Testis (tissue), 3 donors: ENCODE data around the gene NUDT1. TPM values are rescaled to one million over a fixed set of nuclear protein-coding genes. Genes with fewer than 3 reads are reported as not detected.

Experiments used
- DNase-seq: peaks from one replicate; pipeline ENCODE4 v3.0.0-alpha.2; 2019
- H3K27ac ChIP-seq, 2 donors: fragments of 200-600 bp; sonication (generic); one replicate each; pipeline ENCODE4 v1.5.1; 2019
- H3K27me3 ChIP-seq: fragments of 200-600 bp; sonication (generic); one replicate; pipeline ENCODE4 v1.5.1; 2019
- H3K36me3 ChIP-seq: fragments of 200-600 bp; sonication (generic); one replicate; pipeline ENCODE4 v1.5.1; 2017; ENCODE audit warnings: low read depth; ENCODE audit errors: missing control alignments
- H3K4me1 ChIP-seq: fragments of 200-600 bp; sonication (generic); one replicate; pipeline ENCODE4 v1.5.1; 2019
- H3K4me3 ChIP-seq, 2 donors: fragments of 200-600 bp; sonication (generic); one replicate each; pipeline ENCODE4 v1.5.1; 2017 to 2019
- H3K9me3 ChIP-seq: fragments of 200-600 bp; sonication (generic); one replicate; pipeline ENCODE4 v1.5.1; 2017
- POLR2A ChIP-seq: fragments of 450-650 bp; IDR thresholded peaks from one replicate; pipeline ENCODE4 v1.6.1; 2017; ENCODE audit warnings: antibody characterized with exemption, mild to moderate bottlenecking, moderate library complexity
- WGBS, 2 donors: methylation state at CpG; one replicate each; pipeline ENCODE4 v1.1.5; 2018; 5-methylcytosine and 5-hydroxymethylcytosine counted together
- intact Hi-C: fragments of 100-400 bp; cut with DNase I; formaldehyde crosslinking; loops from one replicate; pipeline ENCODE4 v1.15.1; 2023; ENCODE audit warnings: low total_unique reads
- polyA plus RNA-seq: library from polyadenylated mRNA; stranded (reverse); fragments of 350-450 nt; fragmentation: Illumina TruSeq; extraction: RNeasy Lipid Tissue Mini Kit (QIAGEN cat#74804); gene quantifications from one replicate; pipeline ENCODE4 v1.2.3, GENCODE V29; 2014; ENCODE audit warnings: low read depth, low replicate concordance; ENCODE audit not compliant: insufficient read depth
- total RNA-seq, 2 donors: library from RNA; depleted of rRNA; stranded (reverse); fragments of >200 nt; gene quantifications; one replicate each; pipeline ENCODE4 v1.2.3, GENCODE V29; 2016
- TF ChIP-seq, protein P1 (sequence below), 3 experiments: fragments of 450-650 bp in 2 of 3; fragments of 200-600 bp in 1 of 3; sonication (generic) in 1 of 3; IDR thresholded peaks; one replicate each; pipeline ENCODE4 v1.5.1; 2016 to 2019; ENCODE audit warnings: antibody characterized with exemption in 3 of 3, mild to moderate bottlenecking in 2 of 3, moderate library complexity in 1 of 3

NUDT1 gene
- total and polyA plus RNA-seq, 3 donors from 2014 or later, result 27.5 to 68.0 (median 39.4) TPM

DNA sequence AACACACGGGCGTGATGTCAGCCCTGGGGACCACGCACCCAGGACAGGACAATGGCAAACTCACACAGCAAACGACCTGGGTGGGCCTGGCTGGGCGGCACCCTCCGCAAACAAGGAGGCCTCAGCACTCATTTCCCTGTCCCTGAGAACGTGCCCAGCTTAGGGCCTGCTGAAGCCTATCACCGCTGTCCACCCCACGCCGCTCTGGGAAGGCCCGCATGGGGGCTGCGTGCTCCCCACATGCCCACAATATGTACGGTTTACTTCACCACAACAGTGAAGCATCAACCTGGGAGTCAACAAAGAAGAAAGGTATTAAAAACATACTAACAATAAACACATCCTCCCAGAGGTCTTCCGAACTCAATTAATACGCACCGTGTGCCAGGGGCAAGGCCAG, 21.5 kb upstream of the NUDT1 start:
- no peaks in the 10 kb centered on the region for H3K4me1 ChIP-seq
- DNase-seq, result no peak
- no peaks in the 10 kb centered on the region for H3K36me3 ChIP-seq
- H3K9me3 ChIP-seq, result no peaks in the 10 kb centered on the region
- no peak for TF ChIP-seq POLR2A
- TF ChIP-seq, protein P1, sequence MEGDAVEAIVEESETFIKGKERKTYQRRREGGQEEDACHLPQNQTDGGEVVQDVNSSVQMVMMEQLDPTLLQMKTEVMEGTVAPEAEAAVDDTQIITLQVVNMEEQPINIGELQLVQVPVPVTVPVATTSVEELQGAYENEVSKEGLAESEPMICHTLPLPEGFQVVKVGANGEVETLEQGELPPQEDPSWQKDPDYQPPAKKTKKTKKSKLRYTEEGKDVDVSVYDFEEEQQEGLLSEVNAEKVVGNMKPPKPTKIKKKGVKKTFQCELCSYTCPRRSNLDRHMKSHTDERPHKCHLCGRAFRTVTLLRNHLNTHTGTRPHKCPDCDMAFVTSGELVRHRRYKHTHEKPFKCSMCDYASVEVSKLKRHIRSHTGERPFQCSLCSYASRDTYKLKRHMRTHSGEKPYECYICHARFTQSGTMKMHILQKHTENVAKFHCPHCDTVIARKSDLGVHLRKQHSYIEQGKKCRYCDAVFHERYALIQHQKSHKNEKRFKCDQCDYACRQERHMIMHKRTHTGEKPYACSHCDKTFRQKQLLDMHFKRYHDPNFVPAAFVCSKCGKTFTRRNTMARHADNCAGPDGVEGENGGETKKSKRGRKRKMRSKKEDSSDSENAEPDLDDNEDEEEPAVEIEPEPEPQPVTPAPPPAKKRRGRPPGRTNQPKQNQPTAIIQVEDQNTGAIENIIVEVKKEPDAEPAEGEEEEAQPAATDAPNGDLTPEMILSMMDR (IDR thresholded peaks at IDR 0.05), result no peak
- no peak overlapping the region for H3K27ac ChIP-seq
- no peaks in the 10 kb centered on the region for H3K27me3 ChIP-seq
- WGBS, 2 donors, result 92 to 94% methylated on average over 14 to 16 of the region's 16 CpGs
- H3K4me3 ChIP-seq, result no peak overlapping the region
- intact Hi-C loops, result no loop called here

GRCh38 chr7:2220954-2221353, 21.1 kb upstream of the NUDT1 start:
- H3K4me3 ChIP-seq, result no peak overlapping the region

DNA sequence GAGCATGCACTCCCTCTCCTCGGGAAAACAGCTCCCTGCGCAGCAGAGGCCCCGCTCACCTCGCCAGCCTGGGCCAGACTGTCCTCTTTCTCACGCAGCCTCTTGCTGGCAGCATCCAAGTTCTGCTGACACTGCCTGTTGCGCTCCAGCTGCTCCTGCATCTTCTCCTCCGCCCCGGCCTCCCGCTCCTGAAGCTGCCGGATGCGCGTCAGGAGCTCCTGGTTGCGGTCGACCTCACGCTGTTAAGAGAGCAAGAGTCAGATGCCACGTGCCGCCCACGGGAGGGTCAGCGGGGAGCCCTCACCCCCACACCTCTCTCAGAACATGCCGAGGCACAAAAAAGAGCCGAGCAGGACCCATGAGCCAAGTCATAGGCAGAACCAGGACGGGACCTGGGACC, 19.5 kb upstream of the NUDT1 start:
- no peak for TF ChIP-seq POLR2A
- TF ChIP-seq, protein P1 (IDR thresholded peaks at IDR 0.05), result no peak
- H3K9me3 ChIP-seq, result no peaks in the 10 kb centered on the region
- 90 to 96% methylated on average over 18 to 22 of the region's 22 CpGs for WGBS, 2 donors
- intact Hi-C loops, result no loop called here
- H3K27ac ChIP-seq, result no peak overlapping the region
- DNase-seq, result no peak
- no peaks in the 10 kb centered on the region for H3K27me3 ChIP-seq
- H3K36me3 ChIP-seq, result no peaks in the 10 kb centered on the region
- H3K4me1 ChIP-seq, result no peaks in the 10 kb centered on the region
- no peak overlapping the region for H3K4me3 ChIP-seq

More at GRCh38 chr7:2220954-2221353, 21.1 kb upstream of the NUDT1 start:
- TF ChIP-seq POLR2A, result no peak
- TF ChIP-seq, protein P1 (IDR thresholded peaks at IDR 0.05), result no peak
- no peak for DNase-seq
- H3K27me3 ChIP-seq, result no peaks in the 10 kb centered on the region
- 94 to 96% methylated on average over 16 to 17 of the region's 17 CpGs for WGBS, 2 donors
- intact Hi-C loops, result no loop called here
- no peaks in the 10 kb centered on the region for H3K36me3 ChIP-seq
- H3K9me3 ChIP-seq, result no peaks in the 10 kb centered on the region
- no peak overlapping the region for H3K27ac ChIP-seq
- H3K4me1 ChIP-seq, result no peaks in the 10 kb centered on the region

GRCh38 chr7:2223321-2223720, 18.7 kb upstream of the NUDT1 start:
- intact Hi-C loops, result no loop called here
- no peak overlapping the region for H3K27ac ChIP-seq
- DNase-seq, result no peak
- TF ChIP-seq, protein P1 (IDR thresholded peaks at IDR 0.05), result no peak
- no peak for TF ChIP-seq POLR2A
- H3K27me3 ChIP-seq, result no peaks in the 10 kb centered on the region
- no peaks in the 10 kb centered on the region for H3K9me3 ChIP-seq
- no peaks in the 10 kb centered on the region for H3K36me3 ChIP-seq
- WGBS, 2 donors, result 95% methylated on average over 12 of the region's 17 CpGs; no CpG with 5 or more reads in 1 of the 2 donors
- H3K4me1 ChIP-seq, result no peaks in the 10 kb centered on the region
- H3K4me3 ChIP-seq, result no peak overlapping the region

DNA sequence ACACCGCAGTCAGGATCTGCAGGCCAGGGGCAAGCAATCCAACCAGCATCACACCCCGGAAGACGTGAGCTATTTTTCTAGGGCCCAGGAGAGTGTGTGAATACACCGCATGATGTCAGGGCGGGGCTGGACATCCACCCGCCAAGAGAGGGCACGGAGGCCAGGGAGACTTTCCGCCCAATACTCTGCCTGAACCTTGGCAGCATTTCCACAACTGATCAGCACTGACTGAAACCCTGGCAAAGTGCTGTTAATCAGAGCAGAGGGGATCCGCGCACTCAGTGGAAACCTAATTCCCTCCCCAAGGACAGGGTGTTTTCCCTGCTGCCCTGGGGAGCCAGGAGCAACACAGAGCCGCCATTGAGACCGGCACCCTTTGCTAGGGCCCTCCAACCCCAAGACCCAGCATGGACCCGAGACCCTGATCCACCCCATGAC, 17.5 kb upstream of the NUDT1 start:
- no peak for DNase-seq
- no peak overlapping the region for H3K27ac ChIP-seq
- intact Hi-C loops, result no loop called here
- TF ChIP-seq POLR2A, result no peak
- TF ChIP-seq, protein P1 (IDR thresholded peaks at IDR 0.05), result no peak
- no peak overlapping the region for H3K4me3 ChIP-seq
- H3K27me3 ChIP-seq, result no peaks in the 10 kb centered on the region
- no peaks in the 10 kb centered on the region for H3K36me3 ChIP-seq
- no peaks in the 10 kb centered on the region for H3K9me3 ChIP-seq
- H3K4me1 ChIP-seq, result no peaks in the 10 kb centered on the region
- 83 to 93% methylated on average over 1 to 13 of the region's 13 CpGs for WGBS, 2 donors
